Measurements from ENCODE around the gene TEKT2. TPM values are rescaled to one million over a fixed set of nuclear protein-coding genes. Genes with fewer than 3 reads are reported as not detected.

The TEKT2 gene
- total RNA-seq, 4 donors from 2014 or later: 0.90 TPM; not detected in 3

GRCh38 chr1:36128905-36129206 is 45.0 kb downstream of the TEKT2 start:
- Histone ChIP-seq H3K36me3 (no peaks in the 10 kb centered on the region), H3K9me3 (no peaks in the 10 kb centered on the region), H3K27me3 (no peaks in the 10 kb centered on the region), H3K4me3 (no peak overlapping the region), H3K27ac (no peak overlapping the region), H3K4me1 (peaks cover 0 to 44% (median 11%) of the 10 kb centered on the region in 4 donors)
- no peak for DNase-seq (ENCODE audit: low spot score in 2 of 2)
- TF ChIP-seq CTCF (IDR thresholded peaks at IDR 0.05): no peak
- no peak for TF ChIP-seq EP300 (IDR thresholded peaks at IDR 0.05)
- no peak for TF ChIP-seq POLR2A (IDR thresholded peaks at IDR 0.05)
- 82 to 83% methylated on average over 3 of the region's 3 CpGs for WGBS, 2 donors

- Histone ChIP-seq H3K27ac (peak overlapping the region in 1 of 4 donors; percentile 81), H3K4me3 (no peak overlapping the region), H3K9me3 (no peaks in the 10 kb centered on the region), H3K4me1 (peaks cover 0 to 43% (median 17%) of the 10 kb centered on the region in 4 donors), H3K36me3 (peaks cover 0 to 11% (median 0%) of the 10 kb centered on the region in 3 donors), H3K27me3 (no peaks in the 10 kb centered on the region)
- TF ChIP-seq POLR2A (IDR thresholded peaks at IDR 0.05): no peak
- no peak for TF ChIP-seq EP300 (IDR thresholded peaks at IDR 0.05)
- no peak for TF ChIP-seq CTCF (IDR thresholded peaks at IDR 0.05)
- no peak for DNase-seq (ENCODE audit: low spot score in 2 of 2)
- 80 to 81% methylated on average over 3 of the region's 3 CpGs for WGBS, 2 donors
Observed at GRCh38 chr1:36132029-36132428, 48.1 kb downstream of the TEKT2 start.

- Histone ChIP-seq H3K4me1 (peaks cover 0 to 38% (median 17%) of the 10 kb centered on the region in 4 donors), H3K4me3 (no peak overlapping the region), H3K36me3 (peaks cover 0 to 25% (median 7%) of the 10 kb centered on the region in 3 donors), H3K9me3 (no peaks in the 10 kb centered on the region), H3K27ac (peak overlapping the region in 2 of 4 donors; percentile 81 to 88), H3K27me3 (no peaks in the 10 kb centered on the region)
- WGBS, 2 donors: 66 to 70% methylated on average over 3 of the region's 3 CpGs
- DNase-seq (ENCODE audit: low spot score in 2 of 2): no peak
- TF ChIP-seq EP300 (IDR thresholded peaks at IDR 0.05) (no peak), POLR2A (IDR thresholded peaks at IDR 0.05) (no peak), CTCF (IDR thresholded peaks at IDR 0.05) (no peak)
Observed at GRCh38 chr1:36133484-36133883, 49.6 kb downstream of the TEKT2 start.

GRCh38 chr1:36134031-36134430 is 50.1 kb downstream of the TEKT2 start:
- H3K27me3 ChIP-seq: no peaks in the 10 kb centered on the region
- no peak overlapping the region for H3K4me3 ChIP-seq
- H3K4me1 ChIP-seq: peaks cover 0 to 38% (median 17%) of the 10 kb centered on the region in 4 donors
- no peak for DNase-seq (ENCODE audit: low spot score in 2 of 2)
- no peak for TF ChIP-seq POLR2A (IDR thresholded peaks at IDR 0.05)
- no peak for TF ChIP-seq CTCF (IDR thresholded peaks at IDR 0.05)
- TF ChIP-seq EP300 (IDR thresholded peaks at IDR 0.05): no peak
- H3K36me3 ChIP-seq: peaks cover 0 to 29% (median 7%) of the 10 kb centered on the region in 3 donors
- 32 to 52% methylated on average over 6 of the region's 6 CpGs for WGBS, 2 donors
- no peaks in the 10 kb centered on the region for H3K9me3 ChIP-seq
- H3K27ac ChIP-seq: peak overlapping the region; percentile 2 to 88 (median 54)

- peaks cover 0 to 43% (median 17%) of the 10 kb centered on the region in 4 donors for H3K4me1 ChIP-seq
Observed at GRCh38 chr1:36134505-36135329, 50.8 kb downstream of the TEKT2 start.

More at GRCh38 chr1:36134505-36135329, 50.8 kb downstream of the TEKT2 start:
- H3K27me3 ChIP-seq: no peaks in the 10 kb centered on the region
- 49 to 51% methylated on average over 7 of the region's 7 CpGs for WGBS, 2 donors
- H3K27ac ChIP-seq: peak overlapping the region; percentile 2 to 88 (median 54)
- peaks cover 0 to 35% (median 7%) of the 10 kb centered on the region in 3 donors for H3K36me3 ChIP-seq
- H3K9me3 ChIP-seq: no peaks in the 10 kb centered on the region
- no peak for TF ChIP-seq EP300 (IDR thresholded peaks at IDR 0.05)
- TF ChIP-seq CTCF (IDR thresholded peaks at IDR 0.05): peak; percentile 63 to 94 (median 70)
- TF ChIP-seq POLR2A (IDR thresholded peaks at IDR 0.05): no peak
- DNase-seq (ENCODE audit: low spot score in 2 of 2): peak; percentile 50 to 80
- no peak overlapping the region for H3K4me3 ChIP-seq
